ENCODE data around the gene SART1.
"Not testable (repeated sequence)": the region's sequence is repeated elsewhere in the genome, so short reads cannot be mapped to it uniquely, and the experiment has no call there.

Gene SART1

GRCh38 chr11:66020618-66021357 lies 59.3 kb downstream of the SART1 start:
- peak overlapping the region; percentile 57 for H3K27ac ChIP-seq
- POLR2A ChIA-PET (ENCODE audit: low non-redundant PET), result no interaction called here
- TF ChIP-seq, protein P1, sequence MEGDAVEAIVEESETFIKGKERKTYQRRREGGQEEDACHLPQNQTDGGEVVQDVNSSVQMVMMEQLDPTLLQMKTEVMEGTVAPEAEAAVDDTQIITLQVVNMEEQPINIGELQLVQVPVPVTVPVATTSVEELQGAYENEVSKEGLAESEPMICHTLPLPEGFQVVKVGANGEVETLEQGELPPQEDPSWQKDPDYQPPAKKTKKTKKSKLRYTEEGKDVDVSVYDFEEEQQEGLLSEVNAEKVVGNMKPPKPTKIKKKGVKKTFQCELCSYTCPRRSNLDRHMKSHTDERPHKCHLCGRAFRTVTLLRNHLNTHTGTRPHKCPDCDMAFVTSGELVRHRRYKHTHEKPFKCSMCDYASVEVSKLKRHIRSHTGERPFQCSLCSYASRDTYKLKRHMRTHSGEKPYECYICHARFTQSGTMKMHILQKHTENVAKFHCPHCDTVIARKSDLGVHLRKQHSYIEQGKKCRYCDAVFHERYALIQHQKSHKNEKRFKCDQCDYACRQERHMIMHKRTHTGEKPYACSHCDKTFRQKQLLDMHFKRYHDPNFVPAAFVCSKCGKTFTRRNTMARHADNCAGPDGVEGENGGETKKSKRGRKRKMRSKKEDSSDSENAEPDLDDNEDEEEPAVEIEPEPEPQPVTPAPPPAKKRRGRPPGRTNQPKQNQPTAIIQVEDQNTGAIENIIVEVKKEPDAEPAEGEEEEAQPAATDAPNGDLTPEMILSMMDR (conservative IDR thresholded peaks at IDR 0.05; ENCODE audit: low read depth), result no peak
- DNase-seq (ENCODE audit: low spot score), result peak; percentile 72
- CTCF ChIA-PET, result interaction anchor here (0.6 to 0.8 kb wide), 2 partner anchors 14 to 75 kb away, joined by 3 to 4 read pairs; no protein-coding TSS in a partner anchor

DNA sequence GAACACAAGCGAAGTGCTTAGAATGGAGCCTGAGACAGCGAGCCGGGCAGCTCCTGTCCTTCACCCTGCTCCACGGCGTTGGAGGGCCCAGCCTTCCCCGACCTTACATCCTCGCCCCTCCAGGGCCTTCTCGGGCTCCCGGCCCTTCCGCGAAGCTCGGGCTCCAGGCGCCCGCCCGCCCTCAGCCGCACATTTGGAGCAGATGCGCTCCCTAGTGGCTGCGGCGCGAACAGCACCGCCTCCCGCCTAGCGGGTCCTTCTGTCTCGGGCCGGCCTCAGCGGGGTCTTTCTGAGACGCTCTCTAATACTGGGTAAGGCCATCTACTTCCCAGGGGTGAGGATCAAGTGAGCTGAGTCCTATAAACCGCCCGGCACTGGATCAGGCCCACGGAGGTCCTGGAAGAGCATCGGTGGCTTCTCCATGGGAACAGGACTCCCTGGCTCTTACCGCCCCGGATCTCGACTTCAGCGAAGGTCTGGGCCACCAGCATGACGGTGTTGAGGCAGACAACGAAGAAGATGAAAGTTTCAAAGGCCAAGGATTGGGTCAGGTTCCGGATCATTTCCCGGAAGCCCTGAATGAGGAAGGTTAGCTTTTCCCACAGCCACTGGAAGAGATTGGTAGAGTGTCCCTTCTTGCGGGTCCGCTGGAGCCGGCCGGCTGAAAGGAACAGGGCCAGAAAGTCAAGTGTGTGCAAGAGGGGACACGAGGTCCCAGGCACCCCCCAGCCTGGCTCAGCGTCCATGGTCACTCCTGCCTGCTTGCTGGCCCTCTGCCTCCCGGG lies 61.1 kb downstream of the SART1 start:
- TF ChIP-seq, protein P1 (conservative IDR thresholded peaks at IDR 0.05; ENCODE audit: low read depth), result peak; percentile 95
- POLR2A ChIA-PET (ENCODE audit: low non-redundant PET), result interaction anchor here (1.0 kb wide), 2 partner anchors 20 to 138 kb away, joined by 3 to 4 read pairs; partner anchors contain the start of genes BANF1 and EIF1AD
- CTCF ChIA-PET, result interaction anchor here (0.5 to 2.5 kb wide), 23 partner anchors 9 to 777 kb away, joined by 3 to 14 read pairs (median 4); partner anchors contain the start of genes CST6 and GAL3ST3
- no peak overlapping the region for H3K27ac ChIP-seq
- peak; percentile 73 for DNase-seq (ENCODE audit: low spot score)

DNA sequence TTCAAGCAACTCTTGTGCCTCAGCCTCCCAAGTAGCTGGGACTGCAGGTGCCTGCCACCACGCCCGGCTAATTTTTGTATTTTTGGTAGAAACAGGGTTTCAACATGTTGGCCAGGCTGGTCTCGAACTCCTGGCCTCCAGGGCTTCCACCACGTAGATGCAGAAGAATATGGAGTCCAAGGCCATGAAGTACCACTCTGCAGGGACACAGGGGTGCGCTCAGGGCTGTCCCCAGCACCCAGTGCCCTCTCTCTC lies 61.6 kb downstream of the SART1 start:
- CTCF ChIA-PET, result interaction anchor here (0.5 to 2.5 kb wide), 13 partner anchors 11 to 330 kb away, joined by 3 to 14 read pairs (median 4); partner anchors contain the start of gene GAL3ST3
- POLR2A ChIA-PET (ENCODE audit: low non-redundant PET); DNase-seq (ENCODE audit: low spot score); H3K27ac ChIP-seq: not testable (repeated sequence)

DNA sequence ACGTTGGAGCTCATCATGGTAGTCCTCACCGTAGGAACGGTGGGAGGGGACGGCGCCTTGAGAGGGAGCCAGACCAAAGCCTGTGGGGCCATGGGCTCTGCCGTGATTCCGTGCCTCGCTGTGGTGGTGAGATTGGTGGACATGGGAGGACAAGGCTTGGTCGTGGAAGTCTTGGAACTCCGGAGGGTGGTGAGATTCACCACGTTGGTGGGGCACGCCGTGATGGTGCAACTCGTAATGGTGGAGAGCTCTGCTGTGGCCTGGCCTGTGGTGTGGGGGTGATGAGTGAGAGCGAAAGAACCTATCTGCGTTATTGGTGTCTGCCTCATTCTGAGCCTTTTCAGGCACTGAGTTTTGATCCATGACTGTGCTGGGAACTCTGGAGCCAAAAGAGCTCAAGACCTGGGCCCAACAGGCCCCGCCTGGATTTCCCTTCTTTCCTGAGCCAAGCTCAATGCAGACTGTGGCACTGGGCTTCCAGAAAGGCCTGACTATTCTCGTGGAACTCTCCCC lies 64.5 kb downstream of the SART1 start, which contains the start of gene CATSPER1:
CATSPER1 (minus strand) TSS at position 463 of the 513 bp plus-strand sequence; CDS start at position 363, 100 bp downstream.
- ChIA-PET POLR2A (ENCODE audit: low non-redundant PET) (no interaction called here), CTCF (interaction anchor here (0.6 kb wide), 2 partner anchors 242 to 533 kb away, joined by 3 read pairs; no protein-coding TSS in a partner anchor)
- no peak within 1 kb of the TSS for H3K27ac ChIP-seq
- TF ChIP-seq, protein P1 (conservative IDR thresholded peaks at IDR 0.05; ENCODE audit: low read depth), result no peak
- no peak for DNase-seq (ENCODE audit: low spot score)

Data from RWPE1 (cell line).